RPMI8226 (cell line): ENCODE measurements around the gene ARHGEF25.
"Not testable (repeated sequence)": the region's sequence is repeated elsewhere in the genome, so short reads cannot be mapped to it uniquely, and the experiment has no call there.

Experiments used
- DNase-seq: peaks from one replicate; pipeline ENCODE4 v3.0.0-alpha.2; 2015

The ARHGEF25 gene

GRCh38 chr12:57609781-57610553, 1.3 kb upstream of the ARHGEF25 start:
- DNase-seq: no peak

- DNase-seq: no peak
These were observed 604 bp upstream of the ARHGEF25 start for GRCh38 chr12:57610554-57611107.

GRCh38 chr12:57611827-57612710, 834 bp downstream of the ARHGEF25 start:
- DNase-seq: no peak

- DNase-seq: no peak
These were observed 1.6 kb downstream of the ARHGEF25 start for GRCh38 chr12:57612711-57613426.

GRCh38 chr12:57613427-57614109, 2.3 kb downstream of the ARHGEF25 start:
- DNase-seq: no peak

- DNase-seq: peak; percentile 46
These were observed 3.1 kb downstream of the ARHGEF25 start for GRCh38 chr12:57614178-57614947.

GRCh38 chr12:57614948-57615500, 3.8 kb downstream of the ARHGEF25 start:
- DNase-seq: no peak

- no peak for DNase-seq
These were observed 4.4 kb downstream of the ARHGEF25 start for GRCh38 chr12:57615637-57616036.

- no peak for DNase-seq
These were observed 5.3 kb downstream of the ARHGEF25 start for GRCh38 chr12:57616383-57617101.

- DNase-seq: no peak
These were observed 6.7 kb downstream of the ARHGEF25 start for GRCh38 chr12:57617942-57618341.

GRCh38 chr12:57618431-57618830, 7.2 kb downstream of the ARHGEF25 start:
- DNase-seq: not testable (repeated sequence)

GRCh38 chr12:57618966-57619433, 7.8 kb downstream of the ARHGEF25 start:
- DNase-seq: no peak

- DNase-seq: no peak
These were observed 8.4 kb downstream of the ARHGEF25 start for GRCh38 chr12:57619434-57620244.

GRCh38 chr12:57620245-57620935, 9.2 kb downstream of the ARHGEF25 start:
- DNase-seq: no peak

- peak; percentile 25 for DNase-seq
These were observed 9.8 kb downstream of the ARHGEF25 start for GRCh38 chr12:57620936-57621496.

GRCh38 chr12:57621497-57622292, 10.5 kb downstream of the ARHGEF25 start:
- DNase-seq: peak; percentile 67
